Brain microvascular endothelial cell (primary cell): ENCODE measurements around the gene KRTCAP3.

Experiments
- DNase-seq: peaks from one replicate; pipeline ENCODE4 v3.0.0-alpha.2; 2020
- H3K27ac ChIP-seq: fragments of 250-450 bp; sonication (Bioruptor Pico); 2 replicates; pipeline ENCODE4 v1.5.1; 2020; ENCODE audit warnings: mild to moderate bottlenecking, moderate library complexity
- H3K27me3 ChIP-seq: fragments of 250-450 bp; sonication (Bioruptor Pico); replicated peaks from 2 replicates; pipeline ENCODE4 v1.5.1; 2020; ENCODE audit warnings: mild to moderate bottlenecking
- H3K36me3 ChIP-seq: fragments of 250-450 bp; sonication (Bioruptor Pico); replicated peaks from 2 replicates; pipeline ENCODE4 v1.5.1; 2020; ENCODE audit warnings: mild to moderate bottlenecking
- H3K4me3 ChIP-seq: 2 replicates; pipeline ENCODE4 v1.5.1; 2011; ENCODE audit warnings: low read depth, mild to moderate bottlenecking, control low read depth, low read length, moderate library complexity
- in situ Hi-C: cut with HindIII; loops from 2 replicates; pipeline ENCODE4 v1.10.0; 2017; ENCODE audit warnings: low sequenced_read_pairs, low pct_ligation_motif_present
- TF ChIP-seq, protein P1 (sequence below): IDR thresholded peaks from 2 replicates; pipeline ENCODE4 v1.5.1; 2011; ENCODE audit warnings: low read depth, mild to moderate bottlenecking, moderate library complexity, low read length, control low read depth, inconsistent platforms; ENCODE audit errors: missing control alignments

The KRTCAP3 gene

DNA sequence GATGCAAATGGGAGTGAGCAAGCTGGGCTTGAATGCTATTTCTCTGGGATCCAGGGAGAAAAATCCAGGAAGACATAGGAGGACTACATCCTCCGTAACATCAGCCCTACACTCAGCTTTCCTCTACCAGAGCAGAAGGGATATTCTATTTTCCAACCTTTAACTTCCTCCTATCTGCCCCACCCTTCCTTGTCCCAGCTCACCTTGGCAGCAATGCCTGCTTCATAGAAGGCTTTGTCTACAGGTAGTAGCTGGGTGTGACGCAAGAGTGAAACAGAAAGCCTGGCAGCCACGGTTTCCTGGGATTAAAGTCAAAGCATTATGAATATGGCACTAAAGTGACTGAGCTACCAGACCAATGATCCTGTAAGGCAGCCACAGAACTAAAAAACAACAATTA, 3.9 kb downstream of the KRTCAP3 start:
- in situ Hi-C loops = no loop called here
- no peak overlapping the region for H3K27ac ChIP-seq
- no peaks in the 10 kb centered on the region for H3K27me3 ChIP-seq
- peaks cover 40% of the 10 kb centered on the region for H3K36me3 ChIP-seq
- no peak for DNase-seq
- TF ChIP-seq, protein P1, sequence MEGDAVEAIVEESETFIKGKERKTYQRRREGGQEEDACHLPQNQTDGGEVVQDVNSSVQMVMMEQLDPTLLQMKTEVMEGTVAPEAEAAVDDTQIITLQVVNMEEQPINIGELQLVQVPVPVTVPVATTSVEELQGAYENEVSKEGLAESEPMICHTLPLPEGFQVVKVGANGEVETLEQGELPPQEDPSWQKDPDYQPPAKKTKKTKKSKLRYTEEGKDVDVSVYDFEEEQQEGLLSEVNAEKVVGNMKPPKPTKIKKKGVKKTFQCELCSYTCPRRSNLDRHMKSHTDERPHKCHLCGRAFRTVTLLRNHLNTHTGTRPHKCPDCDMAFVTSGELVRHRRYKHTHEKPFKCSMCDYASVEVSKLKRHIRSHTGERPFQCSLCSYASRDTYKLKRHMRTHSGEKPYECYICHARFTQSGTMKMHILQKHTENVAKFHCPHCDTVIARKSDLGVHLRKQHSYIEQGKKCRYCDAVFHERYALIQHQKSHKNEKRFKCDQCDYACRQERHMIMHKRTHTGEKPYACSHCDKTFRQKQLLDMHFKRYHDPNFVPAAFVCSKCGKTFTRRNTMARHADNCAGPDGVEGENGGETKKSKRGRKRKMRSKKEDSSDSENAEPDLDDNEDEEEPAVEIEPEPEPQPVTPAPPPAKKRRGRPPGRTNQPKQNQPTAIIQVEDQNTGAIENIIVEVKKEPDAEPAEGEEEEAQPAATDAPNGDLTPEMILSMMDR = no peak
- H3K4me3 ChIP-seq = no peak overlapping the region

DNA sequence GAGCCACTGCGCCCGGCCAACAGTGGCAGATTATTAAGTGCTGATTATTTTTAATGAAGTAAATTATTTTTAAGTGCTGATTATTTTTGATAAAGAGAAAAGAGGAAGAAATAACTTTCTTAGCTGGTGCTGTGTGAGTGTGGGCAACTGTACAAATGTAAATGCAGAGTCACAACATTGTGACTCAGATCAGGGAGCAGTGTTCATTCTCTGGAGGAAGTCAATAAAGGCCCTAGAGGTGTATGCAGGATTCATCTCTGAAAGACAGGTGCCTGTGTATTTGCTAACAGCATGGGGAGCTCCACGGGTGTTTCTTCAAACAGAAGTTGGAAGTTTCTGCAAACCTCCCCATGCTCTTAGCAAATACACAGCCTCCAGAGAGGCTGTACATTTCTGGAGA, 6.2 kb downstream of the KRTCAP3 start:
- no peaks in the 10 kb centered on the region for H3K27me3 ChIP-seq
- in situ Hi-C loops = no loop called here
- DNase-seq = no peak
- H3K4me3 ChIP-seq = no peak overlapping the region
- H3K36me3 ChIP-seq = peaks cover 29% of the 10 kb centered on the region
- no peak overlapping the region for H3K27ac ChIP-seq
- TF ChIP-seq, protein P1 = no peak

DNA sequence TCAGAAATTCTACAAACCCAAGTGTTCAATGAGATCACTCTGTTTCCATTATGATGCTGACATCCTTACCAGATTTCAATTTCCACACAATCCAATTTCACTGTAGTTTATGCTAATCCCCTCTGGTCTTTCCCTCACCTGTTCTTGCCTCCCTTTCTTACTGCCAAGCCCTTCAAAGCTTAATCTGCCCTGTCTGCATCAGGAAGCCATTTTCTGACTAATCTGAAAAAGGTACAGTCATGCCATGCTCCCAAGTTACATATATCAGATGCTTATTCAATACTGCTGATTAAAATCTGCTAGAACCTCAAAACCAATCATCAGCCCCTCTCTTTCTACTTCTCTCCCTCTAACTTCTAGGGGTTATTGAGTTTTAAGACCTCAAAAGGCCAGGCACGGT, 8.9 kb downstream of the KRTCAP3 start:
- H3K27ac ChIP-seq = no peak overlapping the region
- no peak for DNase-seq
- no peak overlapping the region for H3K4me3 ChIP-seq
- H3K36me3 ChIP-seq = peaks cover 31% of the 10 kb centered on the region
- H3K27me3 ChIP-seq = no peaks in the 10 kb centered on the region
- TF ChIP-seq, protein P1 = no peak
- in situ Hi-C loops = no loop called here

DNA sequence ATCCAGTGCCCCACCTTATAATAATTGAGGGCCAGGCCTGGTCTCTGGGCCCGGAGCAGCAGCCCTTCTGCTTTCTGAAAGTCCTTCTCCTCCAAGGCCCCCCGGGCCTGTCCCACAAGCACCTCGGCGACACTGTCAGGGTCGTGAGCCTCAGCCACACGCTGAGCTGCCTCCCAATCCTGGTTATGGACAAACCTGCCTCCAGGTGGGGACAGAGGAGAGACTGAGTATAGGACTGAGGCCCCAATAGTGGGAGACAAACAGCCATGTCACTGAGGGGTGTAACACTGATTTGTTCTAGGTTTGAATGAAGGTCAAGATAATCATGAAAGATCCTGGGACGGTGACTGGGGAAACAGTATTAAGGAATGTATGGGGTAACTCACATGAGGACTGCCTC, 11.8 kb downstream of the KRTCAP3 start:
- Histone ChIP-seq H3K27me3 (no peaks in the 10 kb centered on the region), H3K36me3 (peaks cover 42% of the 10 kb centered on the region), H3K27ac (no peak overlapping the region), H3K4me3 (no peak overlapping the region)
- TF ChIP-seq, protein P1 = no peak
- no peak for DNase-seq
- in situ Hi-C loops = no loop called here

DNA sequence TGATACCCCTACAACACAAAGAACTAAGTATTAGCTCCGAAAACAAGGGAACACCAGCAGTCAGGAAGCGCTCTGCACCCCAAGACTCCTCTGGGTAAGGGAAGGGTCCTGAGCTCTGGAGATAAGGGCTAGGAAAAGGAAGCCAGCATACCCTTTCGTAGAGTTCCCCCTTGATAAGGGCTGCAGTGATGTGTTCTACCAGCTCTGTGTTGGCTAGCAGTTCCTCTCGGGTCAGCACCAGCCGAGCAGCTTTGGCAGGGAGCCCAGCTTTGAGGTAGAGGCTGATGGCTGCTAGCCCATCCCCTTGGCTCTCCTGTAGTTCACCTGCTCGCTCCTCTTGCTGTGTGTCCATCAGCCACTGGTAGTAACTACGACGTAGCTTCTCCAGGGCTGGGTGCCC, 18.9 kb downstream of the KRTCAP3 start:
- H3K36me3 ChIP-seq = peaks cover 22% of the 10 kb centered on the region

DNA sequence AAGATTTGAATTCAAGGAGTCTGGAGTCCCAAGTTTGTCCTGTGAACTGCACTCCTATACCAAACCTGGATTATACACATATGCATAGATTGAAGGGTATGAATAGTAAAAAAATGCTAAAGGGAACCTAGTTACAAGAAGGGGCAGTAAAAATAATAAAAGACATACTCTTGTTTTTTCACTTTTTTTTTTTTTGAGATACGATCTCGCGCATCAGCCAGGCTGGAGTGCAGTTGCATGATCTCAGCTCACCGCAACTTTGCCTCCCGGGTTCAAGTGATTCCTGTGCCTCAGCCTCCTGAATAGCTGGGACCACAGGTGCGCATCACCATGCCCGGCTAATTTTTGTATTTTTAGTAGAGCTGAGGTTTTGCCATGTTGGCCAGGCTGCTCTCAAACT, 22.3 kb downstream of the KRTCAP3 start:
- Histone ChIP-seq H3K27me3 (no peaks in the 10 kb centered on the region), H3K36me3 (peaks cover 2% of the 10 kb centered on the region), H3K4me3 (no peak overlapping the region), H3K27ac (no peak overlapping the region)
- DNase-seq = no peak
- in situ Hi-C loops = no loop called here
- TF ChIP-seq, protein P1 = no peak

More for the DNA sequence above, 18.9 kb downstream of the KRTCAP3 start:
- no peak overlapping the region for H3K4me3 ChIP-seq
- H3K27me3 ChIP-seq = no peaks in the 10 kb centered on the region
- in situ Hi-C loops = no loop called here
- TF ChIP-seq, protein P1 = no peak
- no peak for DNase-seq
- H3K27ac ChIP-seq = no peak overlapping the region
